Measurements from ENCODE around the gene ITPA.

The ITPA gene

DNA sequence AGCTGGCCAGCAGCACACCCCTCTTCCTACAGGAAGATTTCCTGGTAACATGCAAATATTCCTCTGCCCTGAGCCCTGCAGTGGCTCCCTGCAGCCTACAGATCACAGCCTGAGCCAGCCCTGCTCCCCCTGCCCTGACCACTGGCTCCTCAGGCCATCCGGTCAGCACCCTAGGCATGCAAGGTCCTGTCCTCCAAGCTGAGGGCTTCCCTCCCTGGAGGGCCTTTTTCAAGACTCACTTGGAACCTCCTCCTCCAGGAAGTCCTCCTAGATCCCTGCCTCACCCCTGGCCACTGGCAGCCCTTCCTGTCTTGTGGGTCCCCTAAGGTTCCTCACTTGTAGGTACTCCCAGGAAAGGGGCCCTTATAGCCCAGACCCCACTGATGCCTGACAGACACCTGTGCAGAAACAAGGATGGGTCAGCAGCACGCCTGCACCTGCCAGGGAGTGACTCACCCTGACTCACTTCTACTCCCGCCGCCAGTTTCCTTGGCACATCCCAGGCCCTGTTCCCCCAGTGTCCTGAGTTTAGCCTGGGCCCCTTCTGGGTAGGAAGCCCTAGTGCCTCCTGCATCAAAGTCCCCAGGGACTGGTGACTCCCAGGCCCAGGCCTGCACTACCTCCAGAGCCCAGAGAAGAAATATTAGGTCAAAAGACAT is 26.5 kb downstream of the ITPA start:
- Mint-ChIP-seq H3K9me3 (no peaks in the 10 kb centered on the region), H3K36me3 (no peaks in the 10 kb centered on the region), H3K4me1 (peaks cover 14% of the 10 kb centered on the region), H3K27ac (peak overlapping the region; percentile 45), H3K4me3 (no peak overlapping the region), H3K27me3 (peaks cover 63% of the 10 kb centered on the region)
- CTCF ChIA-PET = no interaction called here
- DNase-seq = no peak

DNA sequence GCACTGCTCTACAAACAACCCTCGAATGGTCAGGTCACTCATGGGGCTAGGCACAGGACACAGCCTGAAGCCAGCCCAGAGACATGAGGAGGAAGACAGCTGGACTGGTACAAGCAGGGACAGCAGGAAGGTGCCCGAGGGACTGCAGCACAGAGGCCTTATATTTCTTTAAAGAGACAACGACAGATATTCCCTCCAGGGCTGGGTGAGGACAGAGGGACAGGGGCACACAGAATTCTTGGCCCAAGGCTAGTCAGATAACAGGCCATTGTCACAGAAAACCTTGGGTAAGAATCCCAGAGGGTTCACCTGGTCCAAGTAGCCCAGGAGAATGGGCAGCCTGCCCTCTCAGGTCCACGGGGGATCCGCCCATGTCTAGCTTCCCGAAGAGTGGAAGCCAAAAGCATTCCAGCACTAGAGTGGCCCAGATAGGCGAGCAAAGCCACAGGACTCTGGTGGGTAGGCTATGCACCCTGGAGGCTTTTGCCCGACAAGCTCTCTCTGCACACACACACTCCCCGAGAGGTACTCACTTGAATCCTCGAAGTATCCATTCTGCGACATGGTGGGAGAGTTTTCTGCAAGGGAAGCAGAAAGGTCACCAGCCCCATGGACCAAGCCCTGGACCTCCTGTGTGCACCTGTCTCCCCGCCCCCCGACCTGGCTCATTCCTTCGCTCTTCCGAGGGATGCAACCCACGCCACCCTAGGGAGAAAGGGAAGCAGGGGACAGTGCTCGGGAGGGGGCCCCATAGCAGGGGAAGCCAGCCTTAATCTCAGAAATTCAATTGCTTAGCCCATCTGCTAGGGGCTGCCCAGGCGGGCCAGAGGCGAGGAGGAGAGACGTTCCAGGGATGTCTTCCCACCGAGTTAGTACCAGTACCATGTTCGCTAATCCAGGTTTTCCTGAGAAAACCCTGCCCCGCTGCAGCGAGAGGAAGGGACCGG is 28.0 kb downstream of the ITPA start:
- peaks cover 14% of the 10 kb centered on the region for H3K4me1 Mint-ChIP-seq
- no peak overlapping the region for H3K27ac Mint-ChIP-seq
- peak overlapping the region; percentile 78 for H3K4me3 Mint-ChIP-seq
- no peak for DNase-seq
- CTCF ChIA-PET = no interaction called here
- H3K36me3 Mint-ChIP-seq = no peaks in the 10 kb centered on the region
- H3K9me3 Mint-ChIP-seq = no peaks in the 10 kb centered on the region
- peaks cover 78% of the 10 kb centered on the region for H3K27me3 Mint-ChIP-seq

DNA sequence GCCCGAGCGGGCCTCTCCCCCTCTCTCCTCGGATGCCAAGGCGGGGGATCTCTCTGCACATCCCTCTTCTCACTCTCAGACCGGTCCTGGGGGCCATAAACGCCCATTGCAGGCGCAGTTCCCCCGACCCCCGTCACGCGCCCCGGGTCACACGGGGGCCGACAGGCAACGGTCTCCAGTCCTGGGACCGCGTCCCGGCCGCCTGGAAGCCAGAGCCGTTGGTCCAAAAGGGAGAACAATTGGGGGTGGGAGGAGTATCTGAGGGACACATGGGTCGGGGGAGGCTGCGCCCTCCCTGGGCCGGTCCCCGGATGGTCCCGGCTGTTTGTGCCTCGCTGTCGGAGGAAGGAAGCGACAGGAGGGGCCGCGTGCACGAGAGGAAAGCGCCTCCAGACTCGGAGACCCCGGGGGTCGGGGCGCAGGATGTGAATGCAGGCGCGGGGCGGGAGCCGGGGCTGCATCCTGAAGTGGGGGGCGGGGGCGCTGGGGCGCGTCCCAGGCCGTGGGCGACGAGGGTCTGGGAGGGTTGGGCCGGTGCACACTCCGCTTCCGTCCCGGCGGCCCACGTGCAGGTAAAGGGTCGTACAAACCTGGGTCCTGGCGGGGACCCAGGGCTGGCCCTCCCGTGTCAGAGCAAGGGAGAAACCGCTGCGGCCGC is 28.8 kb downstream of the ITPA start:
- H3K4me1 Mint-ChIP-seq = peaks cover 14% of the 10 kb centered on the region
- peak overlapping the region; percentile 78 for H3K4me3 Mint-ChIP-seq
- peak; percentile 46 for DNase-seq
- no peaks in the 10 kb centered on the region for H3K9me3 Mint-ChIP-seq
- H3K36me3 Mint-ChIP-seq = no peaks in the 10 kb centered on the region
- no peak overlapping the region for H3K27ac Mint-ChIP-seq
- CTCF ChIA-PET = no interaction called here
- H3K27me3 Mint-ChIP-seq = peaks cover 84% of the 10 kb centered on the region

DNA sequence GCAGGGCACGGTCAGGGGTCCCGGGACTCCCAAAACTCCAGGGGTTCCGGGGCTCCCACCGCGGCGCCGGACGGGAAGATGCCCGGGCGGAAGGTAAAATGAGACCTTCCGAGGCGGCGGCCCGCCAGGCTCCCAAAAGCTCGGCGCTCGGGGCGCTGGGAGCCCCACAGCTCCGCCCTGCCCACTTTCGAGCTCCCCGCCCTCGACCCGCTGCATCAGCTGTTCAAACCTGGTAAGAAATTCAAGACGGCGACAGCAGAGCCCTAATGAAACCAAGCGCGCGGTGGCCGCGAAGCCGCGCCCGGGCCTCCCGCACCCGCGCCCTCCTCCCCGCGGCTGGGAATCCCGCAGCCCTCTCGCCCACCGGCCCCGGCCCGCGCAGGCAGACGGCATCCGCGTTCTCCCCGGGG is 29.3 kb downstream of the ITPA start:
- Mint-ChIP-seq H3K36me3 (no peaks in the 10 kb centered on the region), H3K4me3 (peak overlapping the region; percentile 78), H3K27ac (no peak overlapping the region), H3K27me3 (peaks cover 88% of the 10 kb centered on the region), H3K4me1 (peaks cover 14% of the 10 kb centered on the region), H3K9me3 (no peaks in the 10 kb centered on the region)
- CTCF ChIA-PET = interaction anchor here (1.1 kb wide), 1 partner anchor 20 kb away, joined by 3 read pairs; no protein-coding TSS in a partner anchor
- peak; percentile 80 for DNase-seq

DNA sequence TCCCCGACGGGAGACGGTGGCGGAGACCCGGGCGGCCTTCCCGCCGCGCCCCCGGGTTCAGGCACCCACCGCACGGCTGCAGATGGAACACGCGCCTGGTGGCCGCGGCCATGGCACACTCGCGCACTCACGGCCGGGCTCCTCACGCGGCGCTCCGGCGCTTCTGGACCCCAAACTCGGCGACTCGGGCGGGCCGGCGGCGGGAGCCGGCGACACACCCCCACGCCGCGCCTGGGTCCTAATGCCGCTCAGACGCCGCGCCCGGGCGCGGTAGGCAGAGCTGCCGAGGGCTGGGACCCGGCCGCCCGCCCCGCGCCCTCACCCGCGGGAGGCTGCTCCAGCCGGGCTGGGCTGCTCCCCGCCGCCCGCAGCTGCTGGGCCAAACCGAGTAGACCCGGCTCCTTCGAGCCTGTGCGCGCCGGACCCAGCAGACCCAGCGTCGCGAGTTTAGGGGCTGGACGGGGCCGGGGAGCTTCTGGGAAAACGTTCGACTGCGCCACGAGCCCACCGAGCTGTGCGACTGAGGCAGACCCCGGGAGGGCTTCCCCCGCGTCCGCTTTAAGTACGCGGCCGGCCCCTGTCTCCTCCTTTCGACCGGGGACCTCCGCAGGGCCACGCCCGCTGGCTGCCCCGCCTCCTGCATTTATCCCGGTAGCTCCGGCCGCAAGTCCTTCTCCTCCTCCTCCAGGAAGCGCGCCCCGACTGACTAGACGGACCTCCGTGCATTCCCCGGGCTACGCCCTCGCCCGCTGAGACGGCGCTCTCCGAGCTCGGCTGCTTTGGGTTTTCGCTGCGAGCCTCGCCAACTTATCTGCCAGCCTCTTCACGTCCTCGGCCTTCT is 29.9 kb downstream of the ITPA start, which contains the start of gene SLC4A11:
Gene SLC4A11 (minus strand): TSS at position 165 of the 841 bp plus-strand sequence. CDS start 53 bp downstream, at position 112.
- CTCF ChIA-PET = interaction anchor here (0.9 to 1.1 kb wide), 2 partner anchors 10 to 20 kb away, joined by 3 to 4 read pairs; no protein-coding TSS in a partner anchor
- Mint-ChIP-seq H3K27me3 (peaks cover 94% of the 10 kb centered on the region), H3K9me3 (no peaks in the 10 kb centered on the region), H3K36me3 (no peaks in the 10 kb centered on the region), H3K4me3 (peak within 1 kb of the TSS; percentile 89), H3K27ac (no peak within 1 kb of the TSS), H3K4me1 (peaks cover 14% of the 10 kb centered on the region)
- peak; percentile 59 for DNase-seq

DNA sequence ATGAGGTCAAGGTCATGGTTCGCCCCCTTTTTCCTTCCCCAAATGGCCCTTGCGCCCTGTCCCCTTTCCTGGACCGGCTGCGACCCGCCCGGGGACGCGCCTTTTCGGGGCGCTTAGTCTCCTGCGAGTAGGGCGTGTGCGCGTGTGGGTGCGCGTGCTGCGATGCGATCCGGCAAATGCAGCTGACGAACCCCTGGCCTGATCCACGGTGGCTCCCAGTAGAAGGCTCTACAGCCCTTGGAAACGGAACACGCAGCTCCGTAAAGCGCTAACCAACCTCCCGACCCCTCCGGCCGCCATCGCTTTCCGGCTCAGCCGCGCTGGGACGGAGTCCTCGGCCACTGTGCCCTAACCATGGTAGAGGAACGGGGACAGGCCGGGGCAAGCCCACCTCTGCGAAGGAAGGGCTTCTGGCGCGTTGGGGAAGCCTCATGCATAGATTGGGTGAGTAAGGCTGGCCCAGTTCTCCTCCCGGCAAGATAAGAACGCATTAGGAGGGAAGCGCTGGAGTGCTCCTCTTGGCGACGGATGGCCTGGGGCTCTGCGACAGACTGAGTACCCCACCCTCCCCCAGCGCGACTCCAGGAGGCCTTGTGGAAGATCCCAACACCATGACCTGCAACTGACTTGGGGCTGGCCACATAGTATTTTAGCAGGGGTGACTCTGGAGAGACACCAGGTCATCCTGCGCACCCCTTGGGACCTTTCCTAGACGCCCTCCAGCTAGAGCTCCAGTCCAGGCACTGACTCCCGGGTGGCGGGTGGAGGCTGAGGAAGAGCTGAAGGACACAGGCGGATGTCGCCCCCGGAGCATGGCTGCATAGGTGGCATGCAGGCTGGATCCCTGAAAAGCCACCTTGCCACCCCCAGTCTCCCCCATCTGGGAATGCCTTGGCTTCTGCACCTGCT is 30.8 kb downstream of the ITPA start:
- H3K4me3 Mint-ChIP-seq = peak overlapping the region; percentile 89
- peaks cover 14% of the 10 kb centered on the region for H3K4me1 Mint-ChIP-seq
- H3K27ac Mint-ChIP-seq = no peak overlapping the region
- CTCF ChIA-PET = interaction anchor here (0.9 to 1.2 kb wide), 2 partner anchors 9 to 13 kb away, joined by 3 to 4 read pairs; no protein-coding TSS in a partner anchor
- H3K9me3 Mint-ChIP-seq = no peaks in the 10 kb centered on the region
- no peaks in the 10 kb centered on the region for H3K36me3 Mint-ChIP-seq
- H3K27me3 Mint-ChIP-seq = peaks cover 94% of the 10 kb centered on the region
- peak; percentile 35 for DNase-seq

DNA sequence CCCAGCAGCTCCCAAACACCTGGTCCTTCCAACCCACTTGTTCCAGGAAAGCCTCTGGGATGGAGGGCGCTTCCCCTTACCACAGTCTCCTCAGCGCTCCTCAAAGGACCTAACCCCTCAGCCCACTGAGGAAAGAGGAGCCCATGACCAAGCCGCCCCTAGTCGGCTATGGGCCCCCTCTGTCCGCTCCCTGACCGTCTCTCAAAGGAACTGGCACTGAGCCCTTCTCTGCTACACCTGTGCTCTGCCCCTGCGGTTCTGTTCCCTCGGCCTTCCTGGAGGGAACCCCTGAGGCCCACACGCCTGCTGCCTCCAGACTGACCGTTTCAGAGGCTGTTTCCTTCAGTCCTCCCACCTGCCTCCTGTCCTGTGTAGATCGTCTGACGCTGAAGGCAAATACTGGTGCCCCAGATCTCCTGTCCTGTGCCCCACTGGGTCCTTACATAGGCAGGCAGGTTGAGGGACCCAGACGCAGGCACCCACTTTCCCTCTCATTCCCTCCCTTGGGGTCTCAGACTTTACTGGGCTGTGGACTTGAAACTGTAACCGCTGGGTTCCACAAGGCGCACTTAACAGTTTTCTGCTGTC is 31.6 kb downstream of the ITPA start:
- no peaks in the 10 kb centered on the region for H3K36me3 Mint-ChIP-seq

DNA sequence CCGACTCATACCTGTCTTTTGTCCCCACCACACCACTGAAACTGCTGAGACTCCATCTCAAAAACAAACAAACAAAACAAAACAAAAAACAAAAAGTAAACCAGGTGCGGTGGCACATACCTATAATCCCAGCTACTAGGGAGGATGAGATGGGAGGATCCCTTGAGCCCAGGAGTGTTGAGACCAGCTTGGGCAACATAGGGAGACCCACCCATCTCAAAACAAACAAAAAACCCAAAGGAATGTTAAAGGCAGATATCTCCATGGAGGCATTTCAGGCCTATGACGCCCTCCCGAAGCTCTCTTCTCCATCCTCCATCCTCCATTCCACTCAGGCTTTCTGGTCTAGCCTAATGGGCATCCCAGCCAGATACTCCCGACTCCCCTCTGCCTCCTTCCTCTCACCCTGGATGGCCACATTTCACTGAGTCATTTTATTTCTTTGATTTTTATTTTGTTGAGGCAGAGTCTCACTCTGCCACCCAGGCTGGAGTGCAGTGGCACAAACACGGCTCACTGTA is 32.9 kb downstream of the ITPA start:
- Mint-ChIP-seq H3K27me3 (peaks cover 89% of the 10 kb centered on the region), H3K9me3 (no peaks in the 10 kb centered on the region), H3K4me3 (no peak overlapping the region), H3K36me3 (no peaks in the 10 kb centered on the region), H3K4me1 (peaks cover 10% of the 10 kb centered on the region), H3K27ac (no peak overlapping the region)
- CTCF ChIA-PET = interaction anchor here (0.7 kb wide), 1 partner anchor 576 kb away, joined by 3 read pairs; no protein-coding TSS in a partner anchor
- no peak for DNase-seq

More for the DNA sequence above, 31.6 kb downstream of the ITPA start:
- peak overlapping the region; percentile 33 for H3K4me3 Mint-ChIP-seq
- no peaks in the 10 kb centered on the region for H3K9me3 Mint-ChIP-seq
- DNase-seq = no peak
- CTCF ChIA-PET = interaction anchor here (1.2 kb wide), 1 partner anchor 13 kb away, joined by 3 read pairs; no protein-coding TSS in a partner anchor
- no peak overlapping the region for H3K27ac Mint-ChIP-seq
- peaks cover 90% of the 10 kb centered on the region for H3K27me3 Mint-ChIP-seq
- peaks cover 14% of the 10 kb centered on the region for H3K4me1 Mint-ChIP-seq

DNA sequence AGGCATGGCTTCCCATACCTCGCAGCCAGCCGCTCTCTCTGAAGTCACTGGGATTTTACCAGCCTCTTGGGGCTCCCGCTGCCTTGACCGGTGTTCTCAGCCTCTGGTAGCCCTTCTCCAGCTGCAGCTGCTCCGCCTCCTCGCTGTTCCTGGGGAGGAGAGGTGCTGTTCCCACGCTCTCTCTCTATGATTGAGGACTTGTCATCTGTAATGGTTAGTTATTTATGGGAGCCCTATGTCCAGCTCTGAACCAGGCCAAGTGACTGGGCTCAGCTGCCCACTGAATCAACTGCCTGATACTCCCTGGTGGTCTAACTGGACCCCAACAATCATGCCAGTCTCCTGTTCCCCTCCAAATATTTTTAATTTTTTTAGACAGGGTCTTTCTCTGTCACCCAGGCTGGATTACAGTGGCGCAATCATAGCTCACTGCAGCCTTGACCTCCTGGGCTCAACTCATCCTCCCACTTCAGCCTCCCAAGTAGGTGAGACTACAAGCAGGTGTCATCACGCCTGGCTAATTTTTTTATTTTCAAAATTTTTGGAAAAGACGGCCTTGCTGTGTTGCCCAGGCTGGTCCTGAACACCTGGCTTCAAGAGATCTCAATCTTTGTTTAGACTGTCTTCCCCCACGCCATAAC is 34.5 kb downstream of the ITPA start:
- H3K4me3 Mint-ChIP-seq = no peak overlapping the region
- CTCF ChIA-PET = no interaction called here

DNA sequence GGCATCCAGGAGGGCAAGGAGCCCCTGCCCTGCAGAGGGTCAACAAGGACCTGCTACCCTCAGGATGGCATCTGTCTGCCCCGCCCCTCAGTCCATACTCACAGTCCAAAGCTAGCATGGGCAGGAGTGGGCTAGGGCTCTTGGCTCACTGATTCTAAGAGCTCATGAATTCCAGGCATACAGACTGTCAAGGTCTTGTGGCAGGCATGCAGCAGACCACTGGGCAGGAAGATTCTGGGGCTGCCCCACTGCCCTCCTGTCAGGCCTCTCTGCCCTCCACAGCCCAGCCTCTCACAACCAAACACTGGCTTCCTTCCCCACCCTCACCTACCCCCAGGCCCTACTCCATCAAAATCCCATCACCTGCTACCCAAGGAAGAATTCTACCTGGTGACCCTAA is 35.3 kb downstream of the ITPA start:
- H3K36me3 Mint-ChIP-seq = no peaks in the 10 kb centered on the region
- no peaks in the 10 kb centered on the region for H3K9me3 Mint-ChIP-seq
- CTCF ChIA-PET = no interaction called here
- peaks cover 91% of the 10 kb centered on the region for H3K27me3 Mint-ChIP-seq
- H3K4me1 Mint-ChIP-seq = peaks cover 11% of the 10 kb centered on the region
- H3K27ac Mint-ChIP-seq = peak overlapping the region; percentile 65
- DNase-seq = no peak
- H3K4me3 Mint-ChIP-seq = no peak overlapping the region

More for the DNA sequence above, 34.5 kb downstream of the ITPA start:
- Mint-ChIP-seq H3K9me3 (no peaks in the 10 kb centered on the region), H3K27ac (no peak overlapping the region), H3K27me3 (peaks cover 89% of the 10 kb centered on the region), H3K4me1 (peaks cover 10% of the 10 kb centered on the region), H3K36me3 (no peaks in the 10 kb centered on the region)
- DNase-seq = no peak

DNA sequence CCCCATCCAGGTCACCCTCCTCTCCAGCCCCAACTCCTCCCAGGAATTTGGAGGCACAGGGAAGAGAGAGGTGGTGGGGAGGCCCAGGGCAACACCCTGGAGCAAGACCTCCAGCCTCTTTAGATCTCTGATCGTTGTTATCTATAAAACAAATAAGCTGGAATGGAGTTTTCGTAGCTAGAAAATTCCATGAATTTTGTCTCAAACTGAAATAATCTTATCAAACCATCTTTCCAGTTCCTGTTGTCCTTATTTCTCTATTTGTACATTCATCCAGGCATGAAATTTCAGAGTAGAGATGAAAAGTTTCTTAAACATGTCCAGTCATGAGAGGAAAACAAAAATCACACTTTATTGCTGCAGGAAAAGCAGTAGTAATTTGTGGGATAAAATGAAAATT is 35.9 kb downstream of the ITPA start:
- no peak overlapping the region for H3K4me3 Mint-ChIP-seq
- peaks cover 7% of the 10 kb centered on the region for H3K4me1 Mint-ChIP-seq
- no peaks in the 10 kb centered on the region for H3K9me3 Mint-ChIP-seq
- H3K36me3 Mint-ChIP-seq = no peaks in the 10 kb centered on the region
- no peak for DNase-seq
- H3K27me3 Mint-ChIP-seq = peaks cover 91% of the 10 kb centered on the region
- H3K27ac Mint-ChIP-seq = no peak overlapping the region
- CTCF ChIA-PET = no interaction called here

DNA sequence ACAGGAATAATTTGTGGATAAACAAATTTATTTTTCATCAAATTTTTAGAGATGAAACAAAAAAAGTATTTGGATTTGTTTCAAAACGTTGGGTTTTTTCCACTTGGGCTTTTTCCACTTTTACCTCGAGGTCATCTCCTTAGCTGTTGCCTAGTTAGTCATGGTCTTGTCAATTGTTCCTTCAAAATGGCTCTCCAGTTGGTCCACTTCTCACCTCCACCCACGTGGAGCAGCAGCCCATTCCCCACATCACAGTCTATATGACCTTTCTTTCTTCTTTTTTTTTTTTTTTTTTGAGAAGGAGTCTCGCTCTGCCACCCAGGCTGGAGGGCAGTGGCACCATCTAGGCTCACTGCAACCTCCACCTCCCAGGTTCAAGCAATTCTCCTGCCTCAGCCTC is 36.4 kb downstream of the ITPA start:
- CTCF ChIA-PET = no interaction called here
- Mint-ChIP-seq H3K4me1 (peaks cover 7% of the 10 kb centered on the region), H3K9me3 (no peaks in the 10 kb centered on the region), H3K27ac (peak overlapping the region; percentile 37), H3K27me3 (peaks cover 91% of the 10 kb centered on the region), H3K4me3 (no peak overlapping the region), H3K36me3 (no peaks in the 10 kb centered on the region)
- DNase-seq = no peak
